ENCODE data around the gene NDUFAF2. TPM values are rescaled to one million over a fixed set of nuclear protein-coding genes. Genes with fewer than 3 reads are reported as not detected.

The NDUFAF2 gene
- total RNA-seq, 2 donors from 2014 or later, result 18.4 to 30.5 TPM

DNA sequence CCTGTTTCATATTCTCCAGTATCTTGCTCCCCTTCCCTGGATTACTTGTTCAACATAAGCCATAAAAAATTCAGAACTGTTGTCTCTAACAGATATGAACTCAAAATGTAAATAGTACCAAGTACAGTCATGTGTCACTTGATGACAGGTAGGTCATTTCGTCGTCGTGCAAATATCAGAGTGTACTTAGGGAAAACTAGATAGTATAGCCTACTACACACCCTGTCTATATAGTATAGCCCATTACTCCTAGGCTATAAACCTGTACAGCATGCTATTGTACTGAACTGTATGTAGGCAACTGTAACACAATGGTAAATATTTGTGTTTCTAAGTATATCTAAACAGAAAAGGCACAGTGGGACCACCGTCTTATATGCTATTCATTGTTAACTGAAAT lies 178.1 kb downstream of the NDUFAF2 start:
- Mint-ChIP-seq H3K36me3 (peaks cover 6 to 12% of the 10 kb centered on the region in 2 donors), H3K9me3 (peaks cover 0 to 3% of the 10 kb centered on the region in 2 donors), H3K27ac (no peak overlapping the region)
- no peak for DNase-seq (ENCODE audit: low spot score in 2 of 2)
- ATAC-seq, result no peak

DNA sequence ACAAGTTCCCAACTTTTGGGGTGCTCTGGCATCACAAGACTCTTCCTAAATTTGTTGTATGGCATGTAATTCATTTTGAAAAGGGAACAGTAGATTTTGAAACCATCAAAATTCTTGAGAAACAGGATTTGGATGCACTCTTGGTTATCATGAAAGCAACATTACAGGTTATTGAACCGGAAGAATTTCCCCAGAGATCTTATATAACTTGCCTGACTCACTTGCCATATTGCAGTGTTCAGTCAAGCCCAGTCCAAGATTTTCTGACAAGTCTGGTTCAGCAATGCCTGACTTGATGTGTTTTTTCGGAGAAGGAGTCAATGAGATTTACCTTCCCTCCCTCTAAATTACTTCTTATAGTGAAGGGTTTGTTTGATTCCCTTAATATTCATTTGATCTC lies 185.3 kb downstream of the NDUFAF2 start:
- Mint-ChIP-seq H3K27ac (no peak overlapping the region), H3K36me3 (peaks cover 0 to 6% of the 10 kb centered on the region in 2 donors), H3K9me3 (peaks cover 3 to 4% of the 10 kb centered on the region in 2 donors)
- DNase-seq (ENCODE audit: low spot score in 2 of 2) (no peak), ATAC-seq (no peak)

- DNase-seq (ENCODE audit: low spot score in 2 of 2) (no peak), ATAC-seq (no peak)
- Mint-ChIP-seq H3K9me3 (peaks cover 0 to 4% of the 10 kb centered on the region in 2 donors), H3K36me3 (no peaks in the 10 kb centered on the region), H3K27ac (no peak overlapping the region)
Measured at GRCh38 chr5:61132559-61132958, 187.6 kb downstream of the NDUFAF2 start.

- Mint-ChIP-seq H3K36me3 (no peaks in the 10 kb centered on the region), H3K27ac (no peak overlapping the region), H3K9me3 (no peaks in the 10 kb centered on the region)
- ATAC-seq (no peak), DNase-seq (ENCODE audit: low spot score in 2 of 2) (no peak)
Measured at GRCh38 chr5:61137835-61138234, 192.8 kb downstream of the NDUFAF2 start.

- DNase-seq (ENCODE audit: low spot score in 2 of 2), result no peak
- no peaks in the 10 kb centered on the region for H3K36me3 Mint-ChIP-seq
- no peak overlapping the region for H3K27ac Mint-ChIP-seq
- no peak for ATAC-seq
- H3K9me3 Mint-ChIP-seq, result no peaks in the 10 kb centered on the region
Measured at GRCh38 chr5:61139094-61139873, 194.3 kb downstream of the NDUFAF2 start.

DNA sequence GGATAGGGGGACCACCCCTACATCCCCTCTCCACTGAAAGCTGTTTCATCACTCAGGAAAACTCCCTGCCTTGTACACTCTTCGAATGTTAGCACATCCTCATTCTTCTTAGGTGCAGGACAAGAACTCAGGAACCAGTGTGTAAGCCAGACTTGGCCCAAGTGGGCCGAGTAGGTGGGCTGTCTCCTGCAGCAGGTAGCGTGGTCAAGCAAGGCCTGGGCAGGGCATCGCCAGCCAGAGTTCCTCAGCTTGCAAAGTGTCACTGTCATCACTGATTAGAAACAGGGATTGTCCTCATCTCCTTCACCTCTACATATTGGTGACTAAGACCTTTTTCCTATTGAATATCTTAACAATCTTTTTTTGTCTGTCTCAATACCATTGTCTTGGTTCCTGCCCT lies 194.9 kb downstream of the NDUFAF2 start:
- ATAC-seq, result no peak
- H3K27ac Mint-ChIP-seq, result no peak overlapping the region
- no peaks in the 10 kb centered on the region for H3K36me3 Mint-ChIP-seq
- H3K9me3 Mint-ChIP-seq, result no peaks in the 10 kb centered on the region
- no peak for DNase-seq (ENCODE audit: low spot score in 2 of 2)

GRCh38 chr5:61141801-61142200 lies 196.8 kb downstream of the NDUFAF2 start:
- no peak for ATAC-seq
- Mint-ChIP-seq H3K27ac (no peak overlapping the region), H3K9me3 (peaks cover 5 to 7% of the 10 kb centered on the region in 2 donors), H3K36me3 (peaks cover 5 to 6% of the 10 kb centered on the region in 2 donors)
- DNase-seq (ENCODE audit: low spot score in 2 of 2), result no peak

- no peak for ATAC-seq
- Mint-ChIP-seq H3K9me3 (peaks cover 6 to 8% of the 10 kb centered on the region in 2 donors), H3K36me3 (peaks cover 6% of the 10 kb centered on the region in 2 donors), H3K27ac (no peak overlapping the region)
- no peak for DNase-seq (ENCODE audit: low spot score in 2 of 2)
Measured at GRCh38 chr5:61142391-61142790, 197.4 kb downstream of the NDUFAF2 start.

- ATAC-seq, result no peak
- peaks cover 6% of the 10 kb centered on the region in 2 donors for H3K36me3 Mint-ChIP-seq
Measured at GRCh38 chr5:61142811-61143210, 197.8 kb downstream of the NDUFAF2 start.

DNA sequence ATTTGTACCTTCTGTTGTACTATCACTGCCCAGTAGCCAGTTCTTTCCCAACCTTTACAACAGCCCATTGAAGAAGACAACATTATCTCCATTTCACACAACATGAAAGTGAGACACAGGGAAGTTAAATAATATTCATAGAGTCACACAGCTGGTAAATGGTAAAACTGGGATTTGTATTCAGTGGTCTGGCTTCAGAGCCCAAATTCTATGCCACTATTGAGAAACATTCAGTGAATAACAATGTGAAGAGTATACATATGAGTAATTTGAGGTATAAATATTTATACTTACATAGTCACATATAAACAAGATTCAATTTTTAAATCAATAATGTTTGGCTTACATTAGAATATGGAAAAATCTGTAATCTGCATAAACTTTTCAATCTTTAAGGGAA lies 203.5 kb downstream of the NDUFAF2 start:
- H3K27ac Mint-ChIP-seq, result no peak overlapping the region
- H3K9me3 Mint-ChIP-seq, result peaks cover 13 to 16% of the 10 kb centered on the region in 2 donors
- DNase-seq (ENCODE audit: low spot score in 2 of 2) (no peak), ATAC-seq (no peak)
- peaks cover 15 to 16% of the 10 kb centered on the region in 2 donors for H3K36me3 Mint-ChIP-seq

More at GRCh38 chr5:61142811-61143210, 197.8 kb downstream of the NDUFAF2 start:
- DNase-seq (ENCODE audit: low spot score in 2 of 2), result no peak
- Mint-ChIP-seq H3K27ac (no peak overlapping the region), H3K9me3 (peaks cover 6 to 8% of the 10 kb centered on the region in 2 donors)

GRCh38 chr5:61151893-61152292 lies 206.9 kb downstream of the NDUFAF2 start:
- Mint-ChIP-seq H3K27ac (no peak overlapping the region), H3K36me3 (peaks cover 17 to 33% of the 10 kb centered on the region in 2 donors), H3K9me3 (peaks cover 9 to 10% of the 10 kb centered on the region in 2 donors)
- no peak for DNase-seq (ENCODE audit: low spot score in 2 of 2)
- ATAC-seq, result no peak

DNA sequence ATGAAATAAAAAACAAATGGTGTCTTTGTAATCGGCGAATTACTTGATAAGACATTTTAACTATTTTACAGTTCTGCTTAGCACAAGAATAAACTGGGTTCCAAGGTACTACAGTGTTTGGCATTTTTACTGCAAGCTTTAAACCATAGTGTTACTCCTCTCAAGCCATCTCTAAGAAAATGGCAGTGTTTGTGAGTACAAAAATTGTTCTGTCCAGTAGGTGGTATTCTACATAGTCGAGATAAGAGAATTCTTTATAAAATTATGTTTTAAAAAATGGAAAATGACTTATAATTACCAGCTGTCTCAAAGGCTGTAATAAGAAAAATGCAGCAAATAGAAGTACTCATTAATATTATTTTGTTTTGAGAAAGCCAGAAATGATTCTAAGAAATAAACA lies 214.1 kb downstream of the NDUFAF2 start:
- DNase-seq (ENCODE audit: low spot score in 2 of 2) (no peak), ATAC-seq (no peak)
- H3K9me3 Mint-ChIP-seq, result peaks cover 0 to 5% of the 10 kb centered on the region in 2 donors
- H3K36me3 Mint-ChIP-seq, result peaks cover 39 to 75% of the 10 kb centered on the region in 2 donors
- H3K27ac Mint-ChIP-seq, result no peak overlapping the region

DNA sequence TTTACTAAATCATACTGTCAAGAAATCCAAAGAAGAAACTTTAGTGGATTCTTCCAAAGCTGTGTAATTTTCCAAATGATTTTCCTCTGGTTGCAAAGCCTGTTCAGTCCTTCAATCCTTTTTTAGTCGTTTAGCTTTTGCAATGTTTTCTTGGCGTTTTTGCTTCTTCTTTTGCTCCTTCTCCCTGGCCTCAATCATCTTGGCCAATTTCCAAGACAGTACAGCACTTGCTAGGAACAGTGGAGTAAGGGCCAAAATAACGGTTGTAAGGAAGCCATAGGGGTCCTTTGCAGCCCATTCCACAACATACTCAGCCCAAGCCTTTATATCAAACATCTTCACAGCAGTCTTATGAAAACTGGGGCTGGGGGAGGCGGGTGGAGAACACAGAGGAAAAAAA lies 214.8 kb downstream of the NDUFAF2 start:
- Mint-ChIP-seq H3K27ac (no peak overlapping the region), H3K9me3 (peaks cover 0 to 5% of the 10 kb centered on the region in 2 donors), H3K36me3 (peaks cover 31 to 73% of the 10 kb centered on the region in 2 donors)
- DNase-seq (ENCODE audit: low spot score in 2 of 2) (no peak), ATAC-seq (no peak)

DNA sequence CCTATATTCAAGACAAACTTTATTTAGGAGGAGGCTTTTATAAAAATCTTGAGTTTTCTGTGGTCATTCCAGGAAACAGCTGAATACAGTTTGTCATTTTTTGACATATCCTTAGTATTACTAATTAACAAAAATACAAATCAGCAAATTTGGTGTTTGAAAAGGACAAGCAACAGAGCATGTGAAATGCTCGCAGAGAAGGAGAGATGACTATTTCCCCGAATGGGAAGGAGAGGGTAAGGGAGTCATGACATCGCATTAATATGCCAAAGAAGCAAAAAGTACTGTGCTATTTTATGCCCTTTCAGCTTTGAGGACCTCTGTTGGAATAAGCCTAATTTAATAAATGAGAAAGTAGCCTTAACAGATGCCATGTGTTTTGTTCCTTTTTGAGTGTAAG lies 215.5 kb downstream of the NDUFAF2 start:
- Mint-ChIP-seq H3K9me3 (peaks cover 0 to 5% of the 10 kb centered on the region in 2 donors), H3K27ac (no peak overlapping the region), H3K36me3 (peaks cover 31 to 66% of the 10 kb centered on the region in 2 donors)
- DNase-seq (ENCODE audit: low spot score in 2 of 2) (no peak), ATAC-seq (no peak)

GRCh38 chr5:61162010-61162831 lies 217.2 kb downstream of the NDUFAF2 start, which contains the start of gene SMIM15:
SMIM15 (minus strand) TSS chr5:61162468; CDS start chr5:61160171, 2,297 bp downstream.
- Mint-ChIP-seq H3K9me3 (peaks cover 0 to 5% of the 10 kb centered on the region in 2 donors), H3K27ac (peak within 1 kb of the TSS; percentile 98 to 99), H3K36me3 (peaks cover 31 to 58% of the 10 kb centered on the region in 2 donors)
- ATAC-seq, result peak; percentile 96 to 98
- peak; percentile 81 to 90 for DNase-seq (ENCODE audit: low spot score in 2 of 2)

GRCh38 chr5:61162832-61163567 lies 218.0 kb downstream of the NDUFAF2 start:
- peaks cover 31 to 52% of the 10 kb centered on the region in 2 donors for H3K36me3 Mint-ChIP-seq
- ATAC-seq, result no peak
- H3K9me3 Mint-ChIP-seq, result peaks cover 0 to 5% of the 10 kb centered on the region in 2 donors
- peak overlapping the region; percentile 98 to 99 for H3K27ac Mint-ChIP-seq
- no peak for DNase-seq (ENCODE audit: low spot score in 2 of 2)
